Left lung (tissue), 10 donors: Measurements from ENCODE around the gene FARP2. TPM values are rescaled to one million over a fixed set of nuclear protein-coding genes. Genes with fewer than 3 reads are reported as not detected.

Experiments
- ATAC-seq: fragments of 200-7000 bp; cut with Tn5 transposase; one replicate; pipeline ENCODE4 v1.9.1; 2020; ENCODE audit warnings: moderate library complexity
- DNase-seq, 4 donors: peaks; one replicate each; pipeline ENCODE4 v3.0.0-alpha.2; 2013 to 2020
- H3K27ac ChIP-seq, 2 donors: fragments of 200-600 bp; sonication (generic) in 1 of 2; one replicate each; pipeline versions ENCODE4 v1.5.0 to v1.8.0; 2020 to 2021
- H3K27me3 ChIP-seq, 2 donors: fragments of 200-600 bp; sonication (generic) in 1 of 2; one replicate each; pipeline versions ENCODE4 v1.5.0 to v1.8.0; 2020 to 2021
- H3K36me3 ChIP-seq, 2 donors: fragments of 200-600 bp; sonication (generic) in 1 of 2; one replicate each; pipeline versions ENCODE4 v1.5.0 to v1.8.0; 2020 to 2021
- H3K4me1 ChIP-seq, 2 donors: fragments of 200-600 bp; one replicate each; pipeline ENCODE4 v1.8.0; 2021
- H3K4me3 ChIP-seq, 2 donors: fragments of 200-600 bp; sonication (generic) in 1 of 2; one replicate each; pipeline versions ENCODE4 v1.5.0 to v1.8.0; 2020 to 2021; ENCODE audit warnings: mild to moderate bottlenecking in 1 of 2
- H3K9me3 ChIP-seq, 2 donors: fragments of 200-600 bp; sonication (generic) in 1 of 2; one replicate each; pipeline versions ENCODE4 v1.5.0 to v1.8.0; 2020 to 2021
- intact Hi-C, 2 donors: fragments of 100-400 bp; cut with DNase I; formaldehyde crosslinking; loops; one replicate each; pipeline versions ENCODE4 v1.11.2 to v1.14.2; 2022
- polyA plus RNA-seq, 6 donors: library from polyadenylated mRNA; unstranded; fragments of 120-200 nt; gene quantifications; one replicate each; pipeline ENCODE4 v1.2.1, GENCODE V29; 2013; ENCODE audit not compliant: insufficient read length in 6 of 6
- total RNA-seq, 2 donors: library from RNA; stranded (reverse); fragmentation: NEBNext Ultra II Directional; extraction: Animal tissue kit (Norgen Biotek cat#: 25700); gene quantifications; one replicate each; pipeline ENCODE4 v1.2.1, GENCODE V29; 2021
- TF ChIP-seq, protein P1 (sequence below), 2 donors: fragments of 200-600 bp; sonication (generic) in 1 of 2; IDR thresholded peaks; one replicate each; pipeline versions ENCODE4 v1.5.0 to v1.8.0; 2021; ENCODE audit warnings: antibody characterized with exemption in 2 of 2
- donor health status: DM: no; HTN: yes; CAD: no.
- donor health status: DM: no; HTN: no; CAD: no.

FARP2 gene
- total and polyA plus RNA-seq, 8 donors = 32.2 to 54.8 (median 49.9) TPM

DNA sequence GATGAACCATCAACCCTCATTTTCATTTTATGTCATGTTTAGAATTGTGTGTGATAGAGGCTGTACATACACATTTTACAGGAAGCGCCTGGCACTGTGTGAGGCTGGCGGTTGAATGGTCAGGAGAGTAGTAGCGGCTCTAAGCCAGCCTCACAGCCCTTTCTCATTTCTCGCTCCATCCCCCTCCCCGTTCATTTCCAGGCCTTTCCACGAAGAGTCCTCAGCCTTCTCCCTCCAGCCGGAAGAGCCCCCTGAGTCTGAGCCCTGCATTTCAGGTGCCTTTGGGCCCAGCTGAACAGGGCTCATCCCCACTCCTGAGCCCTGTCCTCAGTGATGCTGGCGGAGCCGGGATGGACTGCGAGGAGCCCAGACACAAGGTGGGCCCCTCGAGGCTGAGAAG, 100.5 kb downstream of the FARP2 start:
- ATAC-seq = no peak
- no peak overlapping the region for H3K4me3 ChIP-seq
- H3K27ac ChIP-seq = no peak overlapping the region
- H3K9me3 ChIP-seq = no peaks in the 10 kb centered on the region
- H3K27me3 ChIP-seq = peaks cover 0 to 36% of the 10 kb centered on the region in 2 donors
- TF ChIP-seq, protein P1, sequence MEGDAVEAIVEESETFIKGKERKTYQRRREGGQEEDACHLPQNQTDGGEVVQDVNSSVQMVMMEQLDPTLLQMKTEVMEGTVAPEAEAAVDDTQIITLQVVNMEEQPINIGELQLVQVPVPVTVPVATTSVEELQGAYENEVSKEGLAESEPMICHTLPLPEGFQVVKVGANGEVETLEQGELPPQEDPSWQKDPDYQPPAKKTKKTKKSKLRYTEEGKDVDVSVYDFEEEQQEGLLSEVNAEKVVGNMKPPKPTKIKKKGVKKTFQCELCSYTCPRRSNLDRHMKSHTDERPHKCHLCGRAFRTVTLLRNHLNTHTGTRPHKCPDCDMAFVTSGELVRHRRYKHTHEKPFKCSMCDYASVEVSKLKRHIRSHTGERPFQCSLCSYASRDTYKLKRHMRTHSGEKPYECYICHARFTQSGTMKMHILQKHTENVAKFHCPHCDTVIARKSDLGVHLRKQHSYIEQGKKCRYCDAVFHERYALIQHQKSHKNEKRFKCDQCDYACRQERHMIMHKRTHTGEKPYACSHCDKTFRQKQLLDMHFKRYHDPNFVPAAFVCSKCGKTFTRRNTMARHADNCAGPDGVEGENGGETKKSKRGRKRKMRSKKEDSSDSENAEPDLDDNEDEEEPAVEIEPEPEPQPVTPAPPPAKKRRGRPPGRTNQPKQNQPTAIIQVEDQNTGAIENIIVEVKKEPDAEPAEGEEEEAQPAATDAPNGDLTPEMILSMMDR (IDR thresholded peaks at IDR 0.05) = no peak
- no peaks in the 10 kb centered on the region for H3K36me3 ChIP-seq
- no peak for DNase-seq
- no peaks in the 10 kb centered on the region for H3K4me1 ChIP-seq
- intact Hi-C loops = no loop called here

DNA sequence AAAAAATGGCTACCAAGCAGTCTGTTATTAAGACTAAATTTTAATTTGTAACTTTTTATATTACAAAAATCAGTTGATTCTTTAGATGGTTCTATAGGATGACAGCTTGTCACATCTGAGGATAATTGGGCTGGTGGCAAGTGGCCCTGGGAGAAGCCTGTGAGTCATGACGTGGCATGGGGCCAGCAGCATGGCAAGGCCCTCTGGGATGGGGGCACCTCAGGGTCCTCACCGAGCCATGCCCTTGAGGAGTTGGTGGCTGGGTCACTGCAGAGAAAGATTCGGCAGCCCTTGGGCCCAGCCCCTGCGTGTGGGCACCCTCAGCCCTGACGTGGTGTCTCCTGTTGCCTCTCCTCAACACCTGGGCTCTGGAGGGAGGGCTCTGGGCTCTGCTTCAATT, 102.6 kb downstream of the FARP2 start:
- peaks cover 0 to 28% of the 10 kb centered on the region in 2 donors for H3K27me3 ChIP-seq
- ATAC-seq (no peak), DNase-seq (no peak)
- no peak overlapping the region for H3K27ac ChIP-seq
- TF ChIP-seq, protein P1 (IDR thresholded peaks at IDR 0.05) = no peak
- intact Hi-C loops = no loop called here
- H3K4me3 ChIP-seq = no peak overlapping the region
- no peaks in the 10 kb centered on the region for H3K9me3 ChIP-seq
- peaks cover 0 to 4% of the 10 kb centered on the region in 2 donors for H3K36me3 ChIP-seq
- no peaks in the 10 kb centered on the region for H3K4me1 ChIP-seq

DNA sequence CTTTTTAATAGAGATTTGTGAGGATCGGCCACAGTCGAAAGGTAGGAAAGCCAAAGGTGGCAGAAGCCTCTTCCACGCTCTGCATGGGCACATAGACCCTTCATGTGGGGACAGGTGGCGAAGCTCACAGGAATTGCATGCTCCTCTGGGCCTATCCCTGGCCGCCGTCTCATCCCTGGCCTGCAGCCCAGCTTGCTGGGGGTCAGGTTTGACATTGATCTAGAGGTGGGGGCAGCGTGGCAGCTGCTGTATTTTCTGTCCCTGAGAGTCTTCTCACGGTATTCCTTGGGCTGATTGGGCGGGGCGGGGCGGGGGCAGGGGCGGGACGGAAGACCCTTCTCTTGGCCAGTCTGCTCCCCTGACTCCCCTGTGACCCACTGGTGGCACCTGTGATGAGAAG, 103.4 kb downstream of the FARP2 start:
- intact Hi-C loops = no loop called here
- Histone ChIP-seq H3K4me1 (no peaks in the 10 kb centered on the region), H3K4me3 (no peak overlapping the region), H3K36me3 (peaks cover 0 to 4% of the 10 kb centered on the region in 2 donors), H3K27me3 (peaks cover 0 to 20% of the 10 kb centered on the region in 2 donors), H3K27ac (no peak overlapping the region), H3K9me3 (no peaks in the 10 kb centered on the region)
- ATAC-seq (no peak), DNase-seq (no peak)
- TF ChIP-seq, protein P1 (IDR thresholded peaks at IDR 0.05) = no peak

DNA sequence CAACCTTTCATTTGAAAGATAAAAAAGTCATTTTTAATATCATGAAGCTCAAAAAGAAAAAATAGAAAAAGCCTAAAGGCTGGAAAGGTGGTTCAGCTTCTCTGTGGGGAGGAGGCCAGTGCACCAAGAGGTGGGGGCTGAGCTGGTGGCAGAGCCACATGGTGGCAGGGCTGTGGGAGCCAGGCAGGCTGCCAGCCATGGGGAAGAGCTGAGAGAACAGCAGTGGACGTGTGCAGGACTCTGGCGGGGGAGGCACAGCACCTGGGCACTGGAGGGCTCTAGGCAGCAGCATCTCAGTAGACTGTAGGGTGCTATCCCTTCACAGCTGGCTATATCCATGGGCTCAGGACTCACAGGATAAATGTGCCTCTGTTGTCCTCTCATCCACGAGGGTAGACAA, 104.5 kb downstream of the FARP2 start:
- ATAC-seq = no peak
- no peaks in the 10 kb centered on the region for H3K9me3 ChIP-seq
- intact Hi-C loops = no loop called here

DNA sequence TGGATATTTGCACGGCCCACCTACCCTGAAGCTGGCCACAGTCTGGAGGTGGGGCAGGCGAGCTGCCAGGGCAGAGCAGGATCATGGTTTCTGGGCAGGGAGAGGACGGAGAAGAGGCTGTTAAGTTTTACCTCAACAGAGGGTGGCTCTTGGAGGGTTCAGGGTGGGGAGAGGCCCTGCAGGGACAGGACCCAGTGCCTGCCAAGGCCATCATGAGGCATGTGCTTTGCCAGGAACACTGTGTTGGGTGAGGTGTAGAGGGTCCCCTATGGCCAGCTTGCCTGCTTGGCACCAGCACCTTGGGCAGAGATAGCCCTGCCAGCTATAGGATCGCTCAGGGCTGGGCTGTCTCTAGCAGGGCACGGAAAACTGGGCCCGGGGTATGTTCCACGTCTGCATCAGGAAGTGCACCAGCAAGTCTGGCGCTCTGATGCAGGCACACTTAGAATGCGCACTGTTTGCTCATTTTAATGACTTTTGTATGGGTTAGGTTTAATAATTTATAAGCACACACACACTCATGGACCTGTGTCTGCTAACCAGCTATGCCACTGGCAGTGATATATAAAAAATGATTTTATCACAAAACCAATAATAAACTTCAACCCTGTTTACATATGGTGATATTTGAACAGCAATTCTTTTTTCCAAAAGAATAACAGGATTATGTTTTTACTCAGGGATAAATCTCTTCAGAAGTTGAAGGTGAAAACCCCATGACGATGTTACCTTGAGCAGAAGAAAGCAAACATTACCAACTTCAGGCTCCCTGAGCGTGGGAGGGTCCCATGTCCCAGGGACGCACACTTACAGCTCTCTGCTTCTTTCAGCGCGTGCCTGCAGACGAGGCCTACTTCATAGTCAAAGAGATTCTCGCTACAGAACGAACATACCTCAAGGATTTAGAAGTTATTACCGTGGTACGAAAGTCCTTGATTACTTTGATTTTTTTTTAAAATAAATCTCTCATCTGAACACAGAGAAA, 105.9 kb downstream of the FARP2 start:
- ATAC-seq = peak; percentile 73
- no peak overlapping the region for H3K4me3 ChIP-seq
- intact Hi-C loops = no loop called here
- peaks cover 0 to 4% of the 10 kb centered on the region in 2 donors for H3K36me3 ChIP-seq
- no peak overlapping the region for H3K27ac ChIP-seq
- no peaks in the 10 kb centered on the region for H3K9me3 ChIP-seq
- no peaks in the 10 kb centered on the region for H3K4me1 ChIP-seq
- TF ChIP-seq, protein P1 (IDR thresholded peaks at IDR 0.05) = no peak
- peaks cover 0 to 1% of the 10 kb centered on the region in 2 donors for H3K27me3 ChIP-seq
- peak in 1 of 4 donors; percentile 39 for DNase-seq

More for the DNA sequence above, 104.5 kb downstream of the FARP2 start:
- H3K4me1 ChIP-seq = no peaks in the 10 kb centered on the region
- no peak for DNase-seq
- peaks cover 0 to 4% of the 10 kb centered on the region in 2 donors for H3K36me3 ChIP-seq
- H3K4me3 ChIP-seq = no peak overlapping the region
- TF ChIP-seq, protein P1 (IDR thresholded peaks at IDR 0.05) = no peak
- no peak overlapping the region for H3K27ac ChIP-seq
- peaks cover 0 to 12% of the 10 kb centered on the region in 2 donors for H3K27me3 ChIP-seq
